Left ventricle myocardium inferior (tissue), 1 donor: Measurements from ENCODE around the gene TMEM163. TPM values are rescaled to one million over a fixed set of nuclear protein-coding genes. Genes with fewer than 3 reads are reported as not detected.
"Not testable (repeated sequence)": the region's sequence is repeated elsewhere in the genome, so short reads cannot be mapped to it uniquely, and the experiment has no call there.

Experiments used
- DNase-seq: peaks from one replicate; pipeline ENCODE4 v3.0.0-alpha.2; 2020
- H3K27ac ChIP-seq: fragments of 200-600 bp; replicated peaks from 2 replicates; pipeline ENCODE4 v1.8.0; 2021
- H3K27me3 ChIP-seq: fragments of 200-600 bp; 2 replicates; pipeline ENCODE4 v1.8.0; 2021; ENCODE audit warnings: low read depth
- H3K36me3 ChIP-seq: fragments of 200-600 bp; 2 replicates; pipeline ENCODE4 v1.8.0; 2021
- H3K4me1 ChIP-seq: fragments of 200-600 bp; 2 replicates; pipeline ENCODE4 v1.8.0; 2021
- H3K4me3 ChIP-seq: fragments of 200-600 bp; 2 replicates; pipeline ENCODE4 v1.8.0; 2021; ENCODE audit warnings: mild to moderate bottlenecking, moderate library complexity
- H3K9me3 ChIP-seq: fragments of 200-600 bp; replicated peaks from 2 replicates; pipeline ENCODE4 v1.8.0; 2021
- intact Hi-C: fragments of 100-400 bp; cut with micrococcal nuclease; formaldehyde crosslinking; loops from one replicate; pipeline ENCODE4 v1.11.0; 2022
- total RNA-seq: library from RNA; stranded (reverse); fragmentation: NEBNext Ultra II Directional; extraction: Animal tissue kit (Norgen Biotek cat#: 25700); gene quantifications from one replicate; pipeline ENCODE4 v1.2.1, GENCODE V29; 2021
- TF ChIP-seq, protein P1 (sequence below): fragments of 200-600 bp; IDR thresholded peaks from 2 replicates; pipeline ENCODE4 v1.8.0; 2021; ENCODE audit warnings: antibody characterized with exemption, mild to moderate bottlenecking, borderline replicate concordance
- donor health status: DM: no; HTN: yes; CAD: no; lungs with severe emphysema.

Gene TMEM163
- total RNA-seq, 1 donor from 2014 or later = 0.22 TPM

DNA sequence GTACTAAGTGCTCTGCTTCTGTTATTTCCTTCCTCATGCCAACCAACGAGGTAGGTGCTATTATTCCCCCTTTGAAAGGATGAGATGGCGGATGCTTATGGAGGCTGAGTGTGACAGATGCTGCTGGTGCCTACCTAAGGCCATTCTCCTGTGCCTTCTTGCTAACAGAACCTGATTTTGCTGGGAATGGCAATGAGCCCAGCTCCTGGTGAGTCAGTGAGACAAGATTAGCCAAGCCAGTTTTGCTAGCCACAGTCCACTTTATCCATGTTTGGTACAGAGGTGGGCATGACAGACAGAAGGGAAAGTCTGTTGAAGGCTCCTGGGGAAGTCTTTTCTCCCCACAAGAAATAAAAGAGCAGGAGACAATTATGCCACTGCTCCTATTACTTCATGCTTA is 43.7 kb upstream of the TMEM163 start:
- intact Hi-C loops = no loop called here
- Histone ChIP-seq H3K27me3 (peaks cover 5% of the 10 kb centered on the region), H3K27ac (no peak overlapping the region), H3K4me1 (no peaks in the 10 kb centered on the region), H3K9me3 (peaks cover 16% of the 10 kb centered on the region), H3K4me3 (no peak overlapping the region), H3K36me3 (no peaks in the 10 kb centered on the region)
- no peak for DNase-seq
- TF ChIP-seq, protein P1, sequence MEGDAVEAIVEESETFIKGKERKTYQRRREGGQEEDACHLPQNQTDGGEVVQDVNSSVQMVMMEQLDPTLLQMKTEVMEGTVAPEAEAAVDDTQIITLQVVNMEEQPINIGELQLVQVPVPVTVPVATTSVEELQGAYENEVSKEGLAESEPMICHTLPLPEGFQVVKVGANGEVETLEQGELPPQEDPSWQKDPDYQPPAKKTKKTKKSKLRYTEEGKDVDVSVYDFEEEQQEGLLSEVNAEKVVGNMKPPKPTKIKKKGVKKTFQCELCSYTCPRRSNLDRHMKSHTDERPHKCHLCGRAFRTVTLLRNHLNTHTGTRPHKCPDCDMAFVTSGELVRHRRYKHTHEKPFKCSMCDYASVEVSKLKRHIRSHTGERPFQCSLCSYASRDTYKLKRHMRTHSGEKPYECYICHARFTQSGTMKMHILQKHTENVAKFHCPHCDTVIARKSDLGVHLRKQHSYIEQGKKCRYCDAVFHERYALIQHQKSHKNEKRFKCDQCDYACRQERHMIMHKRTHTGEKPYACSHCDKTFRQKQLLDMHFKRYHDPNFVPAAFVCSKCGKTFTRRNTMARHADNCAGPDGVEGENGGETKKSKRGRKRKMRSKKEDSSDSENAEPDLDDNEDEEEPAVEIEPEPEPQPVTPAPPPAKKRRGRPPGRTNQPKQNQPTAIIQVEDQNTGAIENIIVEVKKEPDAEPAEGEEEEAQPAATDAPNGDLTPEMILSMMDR = no peak

DNA sequence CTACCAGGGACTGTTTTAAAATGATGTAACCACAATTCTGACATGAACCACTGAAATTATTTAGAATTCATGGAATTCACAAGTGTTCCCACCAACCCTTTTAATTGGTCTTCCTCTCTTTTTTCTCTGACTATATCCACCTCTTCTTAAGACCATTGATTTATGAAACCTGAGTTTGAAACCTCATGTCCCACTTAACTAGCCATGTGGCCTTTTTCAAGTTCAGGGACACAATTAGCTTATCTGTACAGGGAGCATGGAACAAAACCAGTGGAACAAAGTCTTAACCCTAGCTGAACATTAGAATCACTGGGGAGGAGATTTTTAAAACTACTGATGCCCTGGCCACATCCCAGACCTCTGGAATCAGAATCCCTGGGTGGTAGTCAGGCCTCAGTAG is 41.6 kb upstream of the TMEM163 start:
- peaks cover 19% of the 10 kb centered on the region for H3K9me3 ChIP-seq
- peaks cover 5% of the 10 kb centered on the region for H3K27me3 ChIP-seq
- TF ChIP-seq, protein P1 = no peak
- no peak overlapping the region for H3K4me3 ChIP-seq
- H3K36me3 ChIP-seq = no peaks in the 10 kb centered on the region
- H3K4me1 ChIP-seq = no peaks in the 10 kb centered on the region
- no peak for DNase-seq
- intact Hi-C loops = no loop called here
- H3K27ac ChIP-seq = no peak overlapping the region

DNA sequence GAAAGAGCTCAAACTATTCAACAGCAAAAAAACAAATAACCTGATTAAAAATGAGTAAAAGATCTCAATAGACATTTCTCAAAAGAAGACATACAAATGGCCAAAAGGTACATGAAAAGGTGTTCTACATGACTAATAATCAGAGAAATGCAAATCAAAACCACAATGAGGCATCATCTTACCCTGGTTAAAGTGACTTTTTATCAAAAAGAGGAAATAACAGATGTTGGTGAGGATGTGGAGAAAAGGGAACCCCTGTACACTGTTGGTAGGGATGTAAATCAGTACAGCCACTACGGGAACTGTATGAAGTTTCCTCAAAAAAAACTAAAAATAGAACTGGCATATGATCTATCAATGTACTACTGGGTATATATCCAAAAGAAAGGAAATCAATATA is 39.8 kb upstream of the TMEM163 start:
- Histone ChIP-seq H3K36me3 (no peaks in the 10 kb centered on the region), H3K27ac (no peak overlapping the region), H3K27me3 (peaks cover 5% of the 10 kb centered on the region), H3K4me1 (no peaks in the 10 kb centered on the region), H3K4me3 (no peak overlapping the region), H3K9me3 (peaks cover 19% of the 10 kb centered on the region)
- intact Hi-C loops = no loop called here
- DNase-seq = no peak
- TF ChIP-seq, protein P1 = no peak

DNA sequence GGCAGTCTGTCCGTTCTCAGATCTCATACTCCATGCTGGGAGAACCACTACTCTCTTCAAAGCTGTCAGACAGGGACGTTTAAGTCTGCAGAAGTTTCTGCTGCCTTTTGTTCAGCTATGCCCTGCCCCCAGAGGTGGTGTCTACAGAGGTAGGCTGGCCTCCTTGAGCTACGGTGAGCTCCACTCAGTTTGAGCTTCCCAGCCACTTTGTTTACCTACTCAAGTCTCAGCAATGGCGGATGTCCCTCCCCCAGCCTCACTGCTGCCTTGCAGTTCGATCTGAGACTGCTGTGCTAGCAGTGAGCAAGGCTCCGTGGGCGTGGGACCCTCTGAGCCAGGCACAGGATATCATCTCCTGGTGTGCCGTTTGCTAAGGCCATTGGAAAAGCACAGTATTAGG is 33.2 kb upstream of the TMEM163 start:
- peaks cover 18% of the 10 kb centered on the region for H3K27me3 ChIP-seq
- H3K27ac ChIP-seq, H3K36me3 ChIP-seq, DNase-seq, H3K4me3 ChIP-seq, H3K9me3 ChIP-seq, H3K4me1 ChIP-seq, intact Hi-C loops: not testable (repeated sequence)

DNA sequence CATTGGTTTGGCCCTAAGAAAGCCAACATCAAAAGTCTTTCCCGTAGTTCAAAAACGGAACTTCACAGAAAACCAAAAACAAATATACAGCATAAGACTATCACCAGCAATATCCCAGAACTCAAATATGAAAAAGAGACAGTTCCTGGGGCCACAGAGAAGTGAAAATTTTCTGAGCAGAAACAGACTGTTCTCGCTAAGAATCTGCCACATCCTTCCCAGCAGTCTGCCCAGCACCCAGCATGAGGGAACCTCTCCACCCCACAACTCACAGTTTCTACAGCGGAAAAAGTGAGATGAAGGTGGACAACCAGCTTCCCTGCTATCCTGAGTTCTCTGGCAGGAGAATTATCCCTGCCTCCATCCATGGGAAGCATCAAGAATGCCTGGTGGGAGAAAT is 26.7 kb upstream of the TMEM163 start:
- H3K36me3 ChIP-seq = no peaks in the 10 kb centered on the region
- DNase-seq = no peak
- H3K9me3 ChIP-seq = no peaks in the 10 kb centered on the region
- intact Hi-C loops = no loop called here
- H3K27me3 ChIP-seq = no peaks in the 10 kb centered on the region
- H3K27ac ChIP-seq = no peak overlapping the region
- H3K4me1 ChIP-seq = no peaks in the 10 kb centered on the region
- H3K4me3 ChIP-seq = no peak overlapping the region
- TF ChIP-seq, protein P1 = no peak

DNA sequence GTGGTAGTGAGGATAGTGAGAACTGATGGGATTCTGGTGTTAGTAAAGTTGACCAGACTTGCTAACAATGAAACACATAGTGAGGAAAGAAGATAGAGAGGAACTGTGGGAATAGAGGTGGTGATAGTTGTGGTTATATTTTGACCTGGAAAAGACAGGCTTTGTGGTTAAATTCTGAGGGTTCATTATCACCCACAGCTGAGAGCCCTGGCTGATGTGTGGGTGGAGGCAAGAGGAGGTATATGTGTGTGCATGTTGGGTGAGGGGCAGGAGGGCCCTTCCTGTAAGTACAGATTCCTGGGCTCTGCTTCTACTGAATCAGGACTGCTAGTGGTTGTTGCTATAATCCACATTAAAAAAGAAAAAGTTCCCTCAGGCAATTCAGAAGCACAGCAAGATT is 26.2 kb upstream of the TMEM163 start:
- no peak for DNase-seq
- Histone ChIP-seq H3K9me3 (no peaks in the 10 kb centered on the region), H3K27me3 (no peaks in the 10 kb centered on the region), H3K27ac (no peak overlapping the region), H3K4me1 (no peaks in the 10 kb centered on the region), H3K36me3 (no peaks in the 10 kb centered on the region), H3K4me3 (no peak overlapping the region)
- TF ChIP-seq, protein P1 = no peak
- intact Hi-C loops = no loop called here
